Measurements from ENCODE around the gene KIF6.

The KIF6 gene

DNA sequence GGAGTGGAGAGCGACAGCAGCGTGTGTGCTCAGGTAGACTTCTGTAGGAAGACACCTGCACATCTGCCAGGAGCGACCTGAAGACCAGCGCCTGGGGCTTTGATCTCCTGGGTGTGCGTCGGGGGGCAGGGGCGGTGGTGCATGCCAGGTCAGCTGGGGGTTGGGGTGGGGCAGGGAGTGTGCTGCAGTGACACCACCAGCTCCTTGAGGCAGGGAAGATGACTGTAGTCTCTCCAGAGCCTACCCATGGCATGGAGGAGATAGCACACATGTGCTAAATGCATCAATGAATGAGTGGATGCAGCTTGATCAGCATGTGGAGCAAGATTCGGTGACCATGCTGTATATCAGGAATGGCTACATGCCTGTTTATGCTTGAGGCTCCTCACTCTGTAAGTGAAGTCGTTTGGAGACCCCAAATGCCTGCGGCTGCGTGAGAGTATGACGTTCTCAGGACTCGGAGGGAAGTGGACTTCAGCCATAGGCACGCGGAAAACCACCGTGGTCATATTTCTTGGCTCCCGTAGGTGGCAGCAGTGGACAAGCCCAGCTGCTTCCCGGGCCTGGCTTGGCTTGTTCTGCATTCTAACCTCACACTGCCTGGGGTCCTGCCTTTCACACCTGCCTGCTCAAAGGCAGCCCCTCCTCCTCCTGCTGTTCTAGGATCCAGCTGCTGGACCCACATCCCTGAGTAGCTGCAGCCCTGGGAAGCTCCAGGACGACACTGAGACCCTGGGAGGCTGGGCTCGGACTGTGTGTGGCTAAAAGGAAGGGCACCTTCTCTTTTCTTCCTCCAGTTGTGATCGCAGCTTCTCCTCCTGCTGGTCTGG lies 363.3 kb downstream of the KIF6 start:
- DNase-seq (ENCODE audit: low read depth) = peak; percentile 69
- H3K4me3 ChIP-seq (replicated peaks; ENCODE audit: low read depth, low read length) = no peak overlapping the region
- TF ChIP-seq, protein P1, sequence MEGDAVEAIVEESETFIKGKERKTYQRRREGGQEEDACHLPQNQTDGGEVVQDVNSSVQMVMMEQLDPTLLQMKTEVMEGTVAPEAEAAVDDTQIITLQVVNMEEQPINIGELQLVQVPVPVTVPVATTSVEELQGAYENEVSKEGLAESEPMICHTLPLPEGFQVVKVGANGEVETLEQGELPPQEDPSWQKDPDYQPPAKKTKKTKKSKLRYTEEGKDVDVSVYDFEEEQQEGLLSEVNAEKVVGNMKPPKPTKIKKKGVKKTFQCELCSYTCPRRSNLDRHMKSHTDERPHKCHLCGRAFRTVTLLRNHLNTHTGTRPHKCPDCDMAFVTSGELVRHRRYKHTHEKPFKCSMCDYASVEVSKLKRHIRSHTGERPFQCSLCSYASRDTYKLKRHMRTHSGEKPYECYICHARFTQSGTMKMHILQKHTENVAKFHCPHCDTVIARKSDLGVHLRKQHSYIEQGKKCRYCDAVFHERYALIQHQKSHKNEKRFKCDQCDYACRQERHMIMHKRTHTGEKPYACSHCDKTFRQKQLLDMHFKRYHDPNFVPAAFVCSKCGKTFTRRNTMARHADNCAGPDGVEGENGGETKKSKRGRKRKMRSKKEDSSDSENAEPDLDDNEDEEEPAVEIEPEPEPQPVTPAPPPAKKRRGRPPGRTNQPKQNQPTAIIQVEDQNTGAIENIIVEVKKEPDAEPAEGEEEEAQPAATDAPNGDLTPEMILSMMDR (IDR thresholded peaks at IDR 0.05; ENCODE audit: low read length, missing control alignments) = peak; percentile 85

DNA sequence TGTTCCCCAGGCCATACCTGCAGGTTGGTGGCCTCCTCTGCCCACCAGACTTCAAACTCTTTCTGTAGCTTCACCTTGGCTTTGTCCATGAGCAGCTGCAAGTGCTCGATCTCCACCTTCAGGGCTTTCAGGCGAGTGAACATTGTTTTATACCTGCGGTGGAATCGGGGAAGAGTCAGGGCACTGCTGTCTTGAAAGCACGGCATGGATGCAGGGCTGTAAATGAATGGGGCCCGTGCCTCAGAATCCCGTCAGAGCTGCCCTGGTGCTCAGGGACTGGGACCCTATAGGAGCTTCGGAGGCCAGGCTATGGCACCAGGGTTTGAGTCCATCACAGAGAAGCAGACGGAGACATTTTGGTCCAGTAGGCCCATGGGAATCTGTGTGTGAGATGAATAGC lies 364.8 kb downstream of the KIF6 start:
- no peak overlapping the region for H3K4me3 ChIP-seq (replicated peaks; ENCODE audit: low read depth, low read length)
- TF ChIP-seq, protein P1 (IDR thresholded peaks at IDR 0.05; ENCODE audit: low read length, missing control alignments) = no peak
- DNase-seq (ENCODE audit: low read depth) = no peak

GRCh38 chr6:39357998-39358686 lies 367.1 kb downstream of the KIF6 start:
- H3K4me3 ChIP-seq (replicated peaks; ENCODE audit: low read depth, low read length) = no peak overlapping the region
- TF ChIP-seq, protein P1 (IDR thresholded peaks at IDR 0.05; ENCODE audit: low read length, missing control alignments) = no peak
- peak; percentile 86 for DNase-seq (ENCODE audit: low read depth)

DNA sequence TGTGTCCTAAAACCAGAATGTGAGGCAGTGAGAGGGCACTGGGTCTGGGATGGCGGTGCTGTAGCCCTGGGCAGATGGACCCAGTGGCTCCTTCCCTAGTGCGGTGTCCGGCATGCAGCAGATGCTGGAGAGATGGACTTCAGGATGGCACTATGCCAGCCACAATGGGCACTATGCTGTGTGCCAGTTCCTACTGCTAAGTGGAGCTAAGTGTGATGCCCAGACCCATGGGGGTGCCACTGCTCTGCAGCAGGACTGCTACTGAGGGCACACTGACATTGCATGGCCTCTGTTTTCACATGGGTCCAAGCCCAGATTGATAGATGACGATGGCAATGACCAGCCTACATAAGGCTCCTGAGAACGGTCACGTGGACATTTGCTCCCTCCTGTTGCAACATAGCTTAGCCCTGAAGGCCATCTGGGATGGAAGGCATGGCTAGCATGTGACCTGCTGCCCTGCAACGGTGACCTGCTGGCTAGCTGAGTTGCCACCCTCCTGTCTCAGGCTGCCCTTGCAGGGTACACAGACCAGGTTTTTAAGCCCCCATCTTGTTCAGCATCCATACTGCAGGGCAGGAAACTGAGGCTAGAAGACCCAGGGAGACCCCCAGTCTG lies 371.4 kb downstream of the KIF6 start:
- no peak overlapping the region for H3K4me3 ChIP-seq (replicated peaks; ENCODE audit: low read depth, low read length)
- TF ChIP-seq, protein P1 (IDR thresholded peaks at IDR 0.05; ENCODE audit: low read length, missing control alignments) = no peak
- DNase-seq (ENCODE audit: low read depth) = no peak

DNA sequence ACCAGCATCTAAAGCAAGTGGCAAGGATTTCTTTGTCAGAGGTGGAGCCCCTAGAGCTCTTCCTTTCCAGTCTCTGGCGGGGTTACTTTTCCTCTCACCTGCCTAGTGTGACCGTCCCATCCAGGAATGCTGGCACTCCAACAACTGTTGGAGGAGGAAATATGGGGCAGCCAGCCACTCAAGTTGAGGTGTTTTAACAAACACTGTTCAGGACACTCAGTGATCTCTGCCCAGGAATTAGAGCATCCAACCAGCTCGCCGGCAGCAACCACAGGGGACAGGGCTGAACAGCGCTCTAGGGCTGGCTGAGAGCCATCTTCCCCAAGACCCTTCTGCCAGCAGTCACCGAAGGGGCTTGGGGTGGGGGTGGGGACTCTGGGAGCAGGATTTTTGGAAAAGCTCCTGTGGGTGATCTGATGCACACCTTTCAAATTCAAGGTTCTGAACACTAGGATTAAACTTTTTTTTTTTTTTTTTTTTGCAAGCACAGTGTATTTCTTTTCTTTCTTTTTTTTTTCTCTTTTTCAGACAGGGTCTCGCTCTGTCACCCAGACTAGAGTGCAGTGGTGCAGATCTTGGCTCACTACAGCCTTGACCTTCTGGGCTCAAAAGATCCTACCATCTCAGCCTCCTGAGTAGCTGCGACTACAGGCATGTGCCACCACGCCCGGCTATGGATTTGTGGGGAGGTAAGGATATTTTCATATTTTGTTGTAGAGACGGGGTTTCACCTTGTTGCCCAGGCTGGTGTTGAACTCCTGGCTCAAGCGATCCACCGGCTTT lies 374.3 kb downstream of the KIF6 start:
- no peak for DNase-seq (ENCODE audit: low read depth)
- TF ChIP-seq, protein P1 (IDR thresholded peaks at IDR 0.05; ENCODE audit: low read length, missing control alignments) = no peak
- H3K4me3 ChIP-seq (replicated peaks; ENCODE audit: low read depth, low read length) = no peak overlapping the region

DNA sequence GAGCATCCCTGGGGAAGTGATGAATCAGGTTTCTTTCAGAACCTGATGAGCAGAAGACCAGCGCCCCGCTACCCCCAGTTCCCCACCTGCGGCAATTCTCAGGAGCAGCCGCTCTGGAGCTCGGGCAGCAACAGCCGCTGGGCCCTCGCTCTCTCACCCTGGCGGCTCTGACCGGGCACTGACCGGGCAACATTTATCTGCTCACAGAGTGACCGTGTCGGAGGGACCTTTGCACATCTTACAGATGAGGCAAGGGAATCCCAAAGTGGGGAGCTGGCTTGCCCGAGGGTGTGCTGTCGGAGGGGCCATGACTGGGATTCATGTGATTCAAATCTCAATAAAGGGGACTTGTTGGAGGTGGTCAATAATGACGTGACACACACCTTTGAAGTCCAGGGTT lies 376.5 kb downstream of the KIF6 start:
- H3K4me3 ChIP-seq (replicated peaks; ENCODE audit: low read depth, low read length) = no peak overlapping the region
- DNase-seq (ENCODE audit: low read depth) = no peak

More for the DNA sequence above, 376.5 kb downstream of the KIF6 start:
- TF ChIP-seq, protein P1 (IDR thresholded peaks at IDR 0.05; ENCODE audit: low read length, missing control alignments) = no peak

All from fibroblast of pulmonary artery (primary cell).